Calu3 (cell line): Measurements from ENCODE around the gene PTPN6. TPM values are rescaled to one million over a fixed set of nuclear protein-coding genes. Genes with fewer than 3 reads are reported as not detected.

Experiments
- BruUV-seq: library from RNA; stranded (reverse); fragments of 400-500 nt; replicated peaks from 2 replicates; lab custom pipeline; 2021; lab: Mats Ljungman, UMichigan
- CTCF ChIA-PET: fragments of 300-600 bp; sonication (Branson Sonifier 250); formaldehyde crosslinking; loops from one replicate; lab custom pipeline; 2022; ENCODE audit warnings: antibody characterized with exemption; lab: Charles Lee
- DNase-seq: peaks from one replicate; pipeline ENCODE4 v3.0.0; 2022
- H3K27ac Mint-ChIP-seq: one replicate; pipeline ENCODE4 v1.8.0; 2022; ENCODE audit warnings: mixed read lengths; ENCODE audit not compliant: unreplicated experiment
- H3K27me3 Mint-ChIP-seq: one replicate; pipeline ENCODE4 v1.8.0; 2022; ENCODE audit warnings: mixed read lengths; ENCODE audit not compliant: unreplicated experiment
- H3K36me3 Mint-ChIP-seq: one replicate; pipeline ENCODE4 v1.8.0; 2022; ENCODE audit warnings: mild to moderate bottlenecking, moderate library complexity, mixed read lengths; ENCODE audit not compliant: insufficient read depth, unreplicated experiment
- H3K4me1 Mint-ChIP-seq: one replicate; pipeline ENCODE4 v1.8.0; 2022; ENCODE audit warnings: mild to moderate bottlenecking, low read depth, mixed read lengths; ENCODE audit not compliant: unreplicated experiment
- H3K4me3 Mint-ChIP-seq: one replicate; pipeline ENCODE4 v1.8.0; 2022; ENCODE audit warnings: mild to moderate bottlenecking, low read depth, moderate library complexity, mixed read lengths; ENCODE audit not compliant: unreplicated experiment
- H3K9me3 Mint-ChIP-seq: one replicate; pipeline ENCODE4 v1.8.0; 2022; ENCODE audit warnings: low read depth, mixed read lengths; ENCODE audit not compliant: unreplicated experiment
- CTCF ChIP-seq: fragments of 200-600 bp; IDR thresholded peaks from one replicate; pipeline ENCODE4 v1.8.0; 2022; ENCODE audit warnings: antibody characterized with exemption; ENCODE audit not compliant: unreplicated experiment
- intact Hi-C: fragments of 100-400 bp; cut with micrococcal nuclease; formaldehyde crosslinking; loops from one replicate; pipeline ENCODE4 v1.10.0; 2022; ENCODE audit not compliant: unreplicated experiment
- total RNA-seq: library from RNA; stranded (reverse); gene quantifications from 2 replicates; pipeline ENCODE4 v1.2.3, GENCODE V29; 2022

Gene PTPN6
- total RNA-seq, 1 experiment from 2014 or later: 46.3 TPM

DNA sequence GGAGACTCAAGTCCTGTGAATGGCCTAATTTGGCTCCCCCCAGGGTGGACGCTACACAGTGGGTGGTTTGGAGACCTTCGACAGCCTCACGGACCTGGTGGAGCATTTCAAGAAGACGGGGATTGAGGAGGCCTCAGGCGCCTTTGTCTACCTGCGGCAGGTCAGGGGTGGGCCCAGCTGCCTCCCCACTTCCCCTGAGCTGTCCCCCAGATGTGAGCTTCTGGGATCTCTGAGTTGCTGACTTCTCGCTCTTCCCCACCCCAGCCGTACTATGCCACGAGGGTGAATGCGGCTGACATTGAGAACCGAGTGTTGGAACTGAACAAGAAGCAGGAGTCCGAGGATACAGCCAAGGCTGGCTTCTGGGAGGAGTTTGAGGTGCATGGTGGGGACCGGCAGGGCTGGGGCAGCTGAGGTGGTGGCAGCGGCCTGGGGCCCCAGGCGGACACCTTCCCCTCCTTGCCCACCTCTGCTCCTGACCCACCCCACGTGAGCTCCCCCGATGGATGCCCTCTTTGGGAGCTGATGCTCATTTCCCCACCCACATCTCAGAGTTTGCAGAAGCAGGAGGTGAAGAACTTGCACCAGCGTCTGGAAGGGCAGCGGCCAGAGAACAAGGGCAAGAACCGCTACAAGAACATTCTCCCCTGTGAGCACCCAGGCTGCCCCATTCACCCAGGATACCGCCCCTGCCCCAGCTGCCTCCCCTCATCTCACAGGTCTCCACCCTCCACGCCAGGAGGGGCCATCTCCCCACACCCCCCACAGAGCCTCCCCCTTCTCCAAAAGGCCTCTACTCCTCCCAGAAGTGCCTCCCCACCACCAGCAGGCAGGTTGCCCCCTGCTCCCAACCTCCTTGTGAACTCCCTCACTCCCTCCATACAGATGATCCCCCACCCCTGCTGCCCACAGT is 4.2 kb downstream of the PTPN6 start:
- Mint-ChIP-seq H3K36me3 (peaks cover 41% of the 10 kb centered on the region), H3K4me1 (no peaks in the 10 kb centered on the region), H3K4me3 (no peak overlapping the region), H3K27ac (no peak overlapping the region), H3K9me3 (no peaks in the 10 kb centered on the region), H3K27me3 (no peaks in the 10 kb centered on the region)
- intact Hi-C loops: no loop called here
- CTCF ChIA-PET: no interaction called here
- no peak for DNase-seq
- BruUV-seq: no TSS peak
- no peak for TF ChIP-seq CTCF

- peaks cover 48% of the 10 kb centered on the region for H3K36me3 Mint-ChIP-seq
- peaks cover 7% of the 10 kb centered on the region for H3K4me1 Mint-ChIP-seq
- H3K4me3 Mint-ChIP-seq: no peak overlapping the region
- BruUV-seq: no TSS peak
- H3K27me3 Mint-ChIP-seq: no peaks in the 10 kb centered on the region
- no peak for TF ChIP-seq CTCF
- DNase-seq: no peak
- intact Hi-C loops: no loop called here
- H3K27ac Mint-ChIP-seq: no peak overlapping the region
- H3K9me3 Mint-ChIP-seq: no peaks in the 10 kb centered on the region
- CTCF ChIA-PET: no interaction called here
Measured at GRCh38 chr12:6956021-6956727, 5.0 kb downstream of the PTPN6 start.

GRCh38 chr12:6957151-6957701 is 6.1 kb downstream of the PTPN6 start:
- H3K27me3 Mint-ChIP-seq: no peaks in the 10 kb centered on the region
- DNase-seq: no peak
- intact Hi-C loops: no loop called here
- H3K4me1 Mint-ChIP-seq: peaks cover 17% of the 10 kb centered on the region
- H3K9me3 Mint-ChIP-seq: no peaks in the 10 kb centered on the region
- H3K4me3 Mint-ChIP-seq: no peak overlapping the region
- peaks cover 58% of the 10 kb centered on the region for H3K36me3 Mint-ChIP-seq
- TF ChIP-seq CTCF: no peak
- no peak overlapping the region for H3K27ac Mint-ChIP-seq
- CTCF ChIA-PET: no interaction called here
- no TSS peak for BruUV-seq

- Mint-ChIP-seq H3K4me1 (peaks cover 17% of the 10 kb centered on the region), H3K27ac (no peak overlapping the region), H3K9me3 (no peaks in the 10 kb centered on the region), H3K4me3 (no peak overlapping the region), H3K27me3 (no peaks in the 10 kb centered on the region), H3K36me3 (peaks cover 66% of the 10 kb centered on the region)
- intact Hi-C loops: no loop called here
- no peak for DNase-seq
- TF ChIP-seq CTCF: no peak
- CTCF ChIA-PET: no interaction called here
- BruUV-seq: no TSS peak
Measured at GRCh38 chr12:6957741-6958608, 6.8 kb downstream of the PTPN6 start.
